ENCODE measurements around the gene TAF10.

TAF10 gene

DNA sequence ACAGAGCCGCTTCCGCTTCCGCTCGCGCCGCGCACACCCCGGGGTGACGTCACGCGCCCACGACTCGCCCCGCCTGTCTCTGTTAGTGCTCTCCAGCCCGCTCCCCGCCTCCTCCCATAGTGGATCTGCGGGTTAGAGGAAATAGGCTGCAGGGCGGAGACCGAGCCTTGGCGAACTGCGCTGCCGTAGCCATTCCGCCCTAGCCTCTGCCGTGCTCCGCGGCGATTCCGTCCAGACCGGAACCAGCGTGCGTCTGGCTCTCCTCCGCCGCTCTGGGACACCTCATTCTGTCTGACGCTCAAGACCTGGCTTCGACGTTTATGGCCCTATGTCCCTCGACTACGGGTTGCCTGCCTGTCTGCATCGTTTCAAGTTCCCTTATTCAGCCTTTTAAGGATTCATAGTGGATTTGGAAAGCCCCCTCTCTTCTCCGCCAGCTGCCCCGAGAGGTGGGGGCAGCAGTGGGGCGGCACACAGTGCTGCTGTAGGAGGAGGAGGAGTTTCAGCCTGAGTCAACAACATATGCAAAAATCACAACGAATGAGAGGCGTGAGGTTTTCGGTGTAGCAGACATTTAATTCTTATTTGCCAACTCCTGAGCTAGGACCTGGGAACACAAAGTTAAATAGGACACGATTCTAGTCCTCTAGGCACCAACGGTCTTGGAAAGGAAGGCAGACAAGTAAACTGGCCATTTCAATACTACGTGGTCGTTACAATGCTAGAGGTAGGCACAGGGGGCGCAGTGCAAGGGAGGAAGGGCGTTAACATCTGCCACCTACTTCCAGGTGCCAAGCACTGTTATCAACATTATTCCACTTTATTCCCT, at the start of gene TAF10:
Gene TAF10 (minus strand): TSS at position 4 of the 829 bp plus-strand sequence. CDS start 27 bp downstream, outside the sequence.
- peak; percentile 97 for DNase-seq

DNA sequence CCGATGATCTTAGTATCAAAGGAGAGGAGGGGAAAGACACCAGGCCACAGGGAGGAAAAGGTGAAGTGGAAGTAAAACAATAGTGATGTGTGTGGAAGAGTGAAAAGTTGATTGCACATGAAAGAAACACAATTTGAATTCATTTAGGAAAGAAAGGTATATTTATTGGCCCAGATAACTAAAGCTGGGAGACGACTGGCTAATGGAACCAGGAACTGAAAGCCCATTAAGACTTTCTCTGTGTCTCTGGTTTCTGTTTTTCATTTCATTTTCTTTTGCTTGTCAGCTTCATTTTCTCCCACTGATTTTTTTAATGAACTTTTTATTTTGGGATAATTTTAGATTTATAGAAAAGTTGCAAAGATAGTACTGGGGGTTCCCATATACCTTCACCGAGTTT, 48.7 kb upstream of the TAF10 start:
- DNase-seq = no peak

DNA sequence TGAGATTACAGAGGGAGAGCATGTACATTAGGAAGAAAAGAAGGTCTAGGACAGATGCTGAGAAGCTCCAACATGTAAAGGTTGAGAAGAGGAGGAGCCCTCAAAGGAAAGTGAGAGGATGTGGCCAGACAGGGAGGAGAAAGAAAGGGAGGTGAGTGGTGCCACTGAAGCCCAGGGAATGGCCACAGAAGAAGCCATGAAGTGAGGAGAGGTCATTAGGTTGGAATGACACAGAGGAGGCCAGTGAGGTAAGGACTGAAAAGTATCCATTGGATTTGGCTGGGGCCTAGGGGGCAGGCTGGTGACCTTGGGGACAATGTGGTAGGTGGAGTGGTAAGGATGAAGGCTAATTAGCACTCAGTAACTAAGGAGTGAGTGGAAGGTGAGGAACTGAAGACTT, 46.6 kb upstream of the TAF10 start:
- DNase-seq = no peak

DNA sequence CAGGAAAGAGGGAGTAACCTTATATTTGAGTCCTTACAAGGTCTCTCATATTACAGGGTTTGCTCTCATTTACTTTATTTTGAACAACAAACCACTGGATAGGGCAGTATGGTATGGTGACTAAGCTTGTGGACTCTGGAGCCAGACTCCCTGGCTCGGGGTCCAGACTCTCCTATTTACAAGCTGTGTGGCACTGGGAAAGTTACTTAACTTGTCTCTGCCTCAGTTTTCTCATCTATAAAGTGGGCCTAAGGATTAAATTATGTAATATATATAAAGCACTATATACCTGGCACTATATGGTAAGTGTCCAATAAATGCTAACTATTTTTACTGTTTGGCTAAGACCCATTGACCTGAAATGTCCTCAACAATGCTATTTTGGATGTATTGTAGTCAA, 45.3 kb upstream of the TAF10 start:
- DNase-seq = no peak

DNA sequence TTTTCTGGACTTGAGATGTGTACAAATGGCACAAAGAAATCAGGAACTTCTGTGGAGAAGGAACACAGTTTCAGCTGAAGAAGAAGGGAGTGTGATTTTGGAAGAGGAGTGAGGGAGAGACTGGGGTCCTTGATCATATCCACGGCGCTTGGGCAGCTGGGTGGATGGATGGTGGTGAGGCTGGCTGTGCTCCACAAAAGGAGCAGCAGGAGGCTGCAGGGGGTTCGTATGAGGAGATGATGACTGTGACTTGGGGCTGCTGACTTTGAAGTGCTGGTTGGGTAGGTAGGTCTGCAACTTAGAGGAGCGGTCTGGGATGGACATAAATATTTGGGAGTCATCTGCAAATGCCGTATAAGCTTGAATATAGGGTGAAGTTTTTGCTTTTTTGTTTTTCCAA, 44.9 kb upstream of the TAF10 start:
- no peak for DNase-seq

DNA sequence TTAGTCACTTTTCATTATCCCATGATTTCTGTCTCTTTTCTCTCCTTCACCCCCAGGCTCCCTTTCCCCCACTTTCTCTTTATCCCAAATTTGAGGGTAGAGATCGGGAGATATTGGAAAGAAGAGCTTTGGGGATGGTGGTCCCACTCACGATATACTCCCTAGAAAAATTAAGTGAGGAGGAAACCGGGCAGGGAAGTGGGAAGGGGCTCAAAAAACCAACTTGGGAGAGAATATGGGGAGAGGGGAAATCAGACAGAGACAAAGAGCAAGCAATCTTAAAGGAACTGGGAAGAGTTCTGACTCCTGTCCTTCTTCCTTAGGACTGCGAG, 44.5 kb upstream of the TAF10 start:
- DNase-seq = no peak

DNA sequence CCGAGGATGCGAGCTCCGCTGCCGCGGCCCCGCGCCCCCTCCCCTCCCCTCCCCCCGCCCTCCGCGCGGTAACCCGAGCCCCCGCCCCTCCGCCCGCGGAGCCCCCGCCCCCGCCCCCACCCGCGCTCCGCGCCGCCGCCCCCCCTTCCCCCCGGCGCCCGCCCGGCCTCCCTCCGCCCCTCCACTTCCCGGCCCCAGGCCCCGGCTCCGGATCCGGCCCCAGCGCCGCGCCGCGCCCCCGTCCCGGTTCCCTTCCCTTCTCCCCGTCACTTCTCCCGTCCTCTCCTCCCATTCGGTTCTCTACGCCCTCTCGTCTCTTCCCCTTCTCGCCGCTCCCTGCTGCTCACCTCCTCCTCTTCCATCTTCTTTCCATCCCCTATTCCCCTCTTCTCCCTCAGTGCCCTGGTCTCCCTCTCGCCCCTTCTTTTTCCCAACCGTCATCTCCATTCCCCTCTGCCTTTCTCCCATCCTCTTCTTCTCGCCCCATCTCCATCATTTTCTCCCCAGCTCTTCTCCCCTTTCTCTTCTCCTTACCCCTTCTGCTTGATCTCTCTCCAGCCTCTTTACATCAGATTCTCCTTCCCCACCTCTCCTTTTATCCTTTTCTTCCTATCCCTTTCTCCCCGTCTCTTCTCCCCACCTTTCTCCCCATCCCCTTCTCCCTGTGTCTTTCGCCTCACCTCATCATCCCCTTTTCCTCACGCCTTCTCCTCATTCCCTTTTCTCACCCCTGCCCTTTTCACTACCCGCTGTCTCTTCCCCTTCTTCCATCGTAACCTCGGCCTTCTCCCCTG, 44.0 kb upstream of the TAF10 start, which contains the start of gene DCHS1:
Gene DCHS1 (minus strand): TSS at position 20 of the 794 bp plus-strand sequence. CDS start 14,196 bp downstream, outside the sequence.
- no peak for DNase-seq

DNA sequence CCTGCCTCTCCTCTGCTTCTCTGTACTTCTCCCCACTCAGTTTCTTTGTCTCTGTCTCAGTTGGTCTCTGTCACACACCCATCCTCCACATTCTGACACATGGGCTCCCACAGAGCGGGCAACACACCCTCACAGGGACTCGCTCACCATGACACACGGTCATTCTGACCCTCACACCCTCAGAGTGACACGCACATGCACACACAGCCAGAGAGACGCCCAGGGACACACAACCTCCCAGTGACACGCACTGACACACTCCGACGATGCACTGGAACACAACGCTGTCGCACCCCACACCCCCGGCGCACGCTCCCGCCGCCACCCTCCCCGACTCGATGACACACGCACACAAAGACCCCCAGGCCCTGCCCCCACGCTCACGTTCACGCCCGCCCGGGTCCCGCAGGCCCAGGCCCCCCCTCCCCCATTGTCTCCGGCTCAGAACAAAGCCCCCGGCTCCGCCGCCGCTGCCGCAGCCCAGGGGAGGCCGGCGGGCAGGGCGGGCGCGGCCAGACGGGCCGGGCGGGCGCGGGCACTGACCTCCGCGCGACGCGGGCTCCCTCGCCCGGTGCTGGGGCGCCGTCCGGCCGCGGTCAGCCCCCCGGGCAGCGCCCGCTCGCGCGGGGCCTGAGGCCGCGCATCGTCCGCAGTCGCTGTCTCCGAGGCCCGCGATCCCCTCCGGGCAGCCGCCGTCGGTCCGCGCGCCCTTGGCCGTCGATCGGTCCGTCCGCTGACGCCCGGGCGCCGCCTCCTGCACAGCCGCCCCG, 43.2 kb upstream of the TAF10 start:
- DNase-seq = peak; percentile 38

DNA sequence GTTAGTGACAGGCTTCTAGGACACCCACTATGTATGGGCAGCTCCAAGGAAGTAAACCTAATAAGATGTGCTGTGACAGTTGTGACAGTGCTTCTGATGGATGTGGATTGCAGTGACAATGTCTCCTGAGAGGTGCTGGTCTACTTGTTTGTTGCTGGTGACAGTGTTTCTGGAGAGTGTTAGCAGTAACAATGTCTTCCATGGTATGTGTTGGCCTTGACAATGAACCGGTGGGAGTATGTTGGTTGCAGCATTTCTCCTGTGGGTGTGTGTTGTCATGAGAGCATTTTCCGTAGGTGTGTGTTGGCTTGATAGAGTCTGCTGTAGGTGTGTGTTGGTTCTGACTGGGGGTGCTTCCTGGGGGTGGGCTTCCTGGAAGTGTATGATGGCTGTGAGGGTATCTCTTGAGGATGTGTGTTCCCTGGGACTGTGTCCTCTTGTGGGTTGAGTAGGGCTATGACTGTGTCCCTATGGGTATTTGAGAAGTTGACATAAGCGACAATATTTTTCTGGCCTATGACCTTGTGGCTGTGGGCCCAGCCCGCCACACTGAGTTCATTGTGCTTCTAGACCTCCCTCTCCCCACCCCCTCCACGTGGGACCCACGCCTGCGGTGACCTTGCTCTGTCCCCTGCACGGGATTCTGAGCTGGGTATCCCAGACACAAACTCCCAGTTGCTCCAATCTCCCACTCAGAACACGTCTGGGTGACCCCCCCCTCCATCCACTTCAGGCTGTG, 42.4 kb upstream of the TAF10 start:
- DNase-seq = no peak

DNA sequence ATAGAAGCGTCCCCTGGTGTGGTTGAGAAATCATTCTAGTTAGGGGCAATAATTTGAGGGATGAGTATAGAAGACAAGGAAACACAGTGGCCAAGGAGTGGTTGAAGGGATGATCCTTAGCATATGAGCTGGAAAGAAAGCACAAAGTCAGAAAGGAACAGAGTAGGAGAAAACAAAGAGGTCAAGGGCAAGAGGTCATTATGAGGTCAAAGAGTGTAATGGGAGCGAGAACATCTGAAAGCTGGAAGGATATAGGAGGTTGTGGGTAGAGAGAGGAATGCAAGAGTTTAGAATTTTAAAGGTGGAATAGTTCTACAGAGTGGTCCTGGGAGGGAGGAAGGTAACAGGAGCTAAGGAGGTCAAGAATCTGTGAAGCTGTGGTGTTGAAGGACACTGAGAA, 41.6 kb upstream of the TAF10 start:
- no peak for DNase-seq

DNA sequence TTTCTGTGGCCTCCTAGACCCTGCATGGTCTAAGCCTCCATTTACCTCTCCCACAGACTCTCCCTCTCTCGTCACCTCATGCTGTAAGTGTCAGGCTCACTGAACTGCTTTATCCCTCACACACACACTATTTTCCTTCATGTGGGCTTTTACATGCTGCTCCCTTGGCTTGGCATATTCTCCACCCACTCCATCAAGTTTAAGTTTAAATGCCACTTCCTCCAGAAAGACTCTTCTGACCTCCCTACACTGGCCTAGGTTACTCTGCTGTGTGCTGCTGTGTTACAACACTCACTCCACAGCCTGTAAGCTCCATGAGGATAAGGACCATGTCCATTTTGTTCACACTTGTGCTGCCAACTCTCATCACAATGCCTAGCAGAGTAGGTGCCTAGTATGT, 41.1 kb upstream of the TAF10 start:
- no peak for DNase-seq

DNA sequence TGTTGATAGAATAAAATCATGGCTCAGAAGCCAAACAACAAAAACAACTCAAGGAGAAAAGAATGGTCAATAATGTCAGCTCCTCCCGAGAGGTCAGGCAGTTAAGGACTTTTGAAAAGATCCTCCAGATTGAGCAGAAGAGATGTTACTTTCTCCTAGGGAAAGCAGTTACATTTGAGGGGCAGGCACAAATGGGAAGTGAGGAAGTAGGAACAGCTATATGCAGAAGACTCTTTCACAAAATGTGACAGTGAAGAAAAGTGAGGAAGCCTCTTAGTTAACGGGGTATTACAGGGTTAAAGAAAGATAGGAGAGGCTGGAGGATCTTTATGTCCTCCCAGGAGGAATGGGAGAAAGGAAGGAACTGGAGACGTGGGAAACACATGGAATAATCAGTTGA, 40.2 kb upstream of the TAF10 start:
- no peak for DNase-seq

DNA sequence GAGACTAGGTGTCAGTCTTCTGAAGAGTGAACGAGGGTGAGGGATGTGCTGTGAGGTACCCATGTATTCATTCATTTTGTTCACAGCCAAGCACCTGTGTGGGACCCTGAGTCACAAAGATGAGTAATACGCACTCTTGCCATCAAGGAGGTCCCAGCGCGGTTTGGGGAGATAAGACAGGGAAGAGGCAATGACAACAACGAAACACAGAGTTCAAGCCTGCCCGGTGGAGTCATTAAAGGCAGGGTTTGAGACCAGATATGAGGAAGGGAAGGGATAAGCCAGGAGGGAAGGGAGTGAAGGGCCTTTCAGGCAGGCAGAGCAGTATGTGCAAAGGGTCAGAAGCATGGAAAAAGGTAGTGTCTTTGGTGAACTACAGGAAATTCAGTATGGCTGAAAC, 39.0 kb upstream of the TAF10 start:
- DNase-seq = no peak

DNA sequence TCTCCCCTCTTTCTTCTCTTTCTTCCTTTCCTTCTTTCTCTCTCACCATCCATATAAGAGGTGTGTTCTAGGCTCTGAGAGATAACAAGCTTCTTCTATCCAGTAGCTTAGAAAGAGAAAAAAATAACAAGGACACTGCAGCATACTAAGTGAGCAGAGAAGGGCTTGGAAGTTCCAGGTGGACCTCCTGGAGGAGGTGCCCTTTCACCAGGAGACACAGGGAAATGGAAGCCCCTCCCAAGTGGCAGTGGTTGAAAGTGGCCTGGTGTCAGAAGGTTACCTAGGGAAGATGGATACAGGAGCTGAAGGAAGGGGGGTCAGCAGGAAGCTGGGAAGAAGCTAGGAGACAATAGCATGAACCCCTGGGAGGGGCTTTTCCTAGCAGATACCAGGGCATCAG, 38.1 kb upstream of the TAF10 start:
- DNase-seq = no peak

DNA sequence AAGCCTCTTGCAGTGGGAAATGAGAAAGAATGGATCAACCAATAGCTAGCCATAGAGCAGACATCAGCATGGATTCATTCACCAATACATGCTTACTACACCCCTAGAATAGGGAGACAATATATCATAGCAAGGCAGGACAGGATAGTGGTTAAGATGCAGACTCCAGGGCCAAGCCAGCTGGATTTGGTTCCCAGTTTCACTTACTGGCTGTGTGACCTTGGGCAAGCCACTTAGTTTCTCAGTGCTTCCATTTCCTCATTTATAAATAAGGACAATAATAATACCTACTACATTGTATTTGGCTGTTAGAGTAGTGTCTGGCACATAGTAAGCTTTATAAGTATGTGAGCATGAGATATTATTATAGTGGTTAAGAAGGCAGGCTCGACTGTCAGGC, 36.5 kb upstream of the TAF10 start:
- no peak for DNase-seq

DNA sequence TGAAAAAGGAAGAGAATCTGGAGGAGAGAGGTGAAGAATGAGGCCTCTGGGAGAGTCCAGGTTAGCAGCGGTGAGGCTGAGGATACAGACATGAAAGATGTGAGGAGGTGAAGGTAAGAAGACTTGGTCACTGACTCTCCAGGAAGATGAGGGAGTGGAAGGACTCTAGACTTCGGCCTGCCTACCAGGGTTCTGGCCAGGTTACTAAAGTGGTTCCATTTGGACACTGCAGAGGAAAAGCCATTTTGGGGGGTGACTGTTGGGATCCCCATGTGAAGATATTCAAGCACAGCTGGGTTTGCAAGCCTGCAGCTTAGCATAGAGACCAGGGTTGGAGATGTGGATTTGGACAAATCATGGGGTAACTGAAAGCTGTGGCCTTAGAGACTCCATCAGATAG, 35.8 kb upstream of the TAF10 start:
- no peak for DNase-seq

DNA sequence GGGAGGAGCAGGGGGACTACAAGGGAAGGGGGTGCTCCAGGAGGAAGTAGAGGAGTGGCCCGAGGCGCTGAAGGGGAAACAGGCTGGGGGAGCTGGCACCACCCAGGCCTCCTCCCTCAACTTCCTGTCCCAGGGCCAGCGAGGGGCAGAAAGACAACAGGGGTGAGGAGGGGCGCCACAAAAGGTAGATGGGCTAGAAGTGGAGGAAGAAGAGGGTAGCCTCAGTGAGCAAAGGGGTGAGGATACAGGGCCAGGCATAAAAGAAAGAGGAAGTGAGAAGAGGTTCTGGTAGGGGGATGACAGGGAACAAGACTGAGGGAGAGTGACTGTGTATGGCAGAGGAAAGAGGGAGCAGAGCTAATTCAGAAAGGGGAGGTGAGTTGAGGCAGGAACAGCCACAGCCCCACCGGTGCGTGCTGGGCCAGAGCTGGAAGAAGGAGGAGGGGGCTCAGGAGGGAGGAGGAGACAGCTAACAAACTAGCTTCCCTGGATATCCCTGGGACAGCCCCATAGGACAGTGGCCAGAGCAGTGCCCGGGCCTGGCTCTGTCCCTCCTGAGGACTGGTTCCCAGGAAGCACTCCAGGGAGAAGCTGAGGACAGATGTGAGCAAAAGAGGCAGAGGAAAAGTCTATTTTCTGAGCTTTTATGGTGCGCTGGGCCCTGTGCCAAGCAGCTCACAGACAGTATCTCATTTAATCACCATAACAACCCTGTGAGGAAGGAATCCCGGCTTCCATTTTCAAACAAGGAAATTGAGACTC, 35.1 kb upstream of the TAF10 start:
- DNase-seq = peak; percentile 39

DNA sequence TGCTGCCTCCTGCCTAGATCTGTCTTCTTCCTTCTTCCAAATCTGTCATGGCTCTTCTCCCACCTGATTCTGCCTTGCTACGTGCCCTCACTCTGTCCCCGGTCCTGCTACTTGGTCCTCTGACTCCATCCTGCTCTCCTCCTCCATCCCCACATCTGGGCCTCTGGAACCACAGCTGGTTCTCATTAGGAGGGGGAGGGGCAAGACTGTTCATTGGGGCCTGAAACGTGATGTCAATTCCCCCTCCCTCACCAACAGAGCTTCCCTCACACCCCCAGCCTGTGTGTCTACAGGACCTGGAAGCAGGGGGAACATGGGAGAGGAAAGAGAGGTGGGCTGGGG, 34.5 kb upstream of the TAF10 start:
- no peak for DNase-seq

DNA sequence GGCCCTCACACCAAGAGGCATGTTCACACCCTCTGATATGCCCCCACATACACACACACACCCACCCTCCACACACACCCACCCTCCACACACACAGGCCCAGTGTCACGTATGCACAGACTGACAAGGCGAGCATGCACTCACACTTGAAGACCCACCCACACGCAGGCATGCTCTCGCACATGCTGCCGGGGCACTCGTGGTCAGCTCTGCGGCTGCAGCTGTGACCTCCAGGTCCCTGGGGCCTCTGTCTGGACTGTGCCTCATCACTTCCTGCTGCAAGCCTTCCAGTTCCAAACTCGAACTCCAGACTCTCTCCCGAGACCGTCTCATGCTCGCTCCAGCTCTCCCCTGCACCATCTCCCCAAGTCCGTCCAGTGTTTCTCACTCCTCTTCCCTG, 34.1 kb upstream of the TAF10 start:
- DNase-seq = no peak

DNA sequence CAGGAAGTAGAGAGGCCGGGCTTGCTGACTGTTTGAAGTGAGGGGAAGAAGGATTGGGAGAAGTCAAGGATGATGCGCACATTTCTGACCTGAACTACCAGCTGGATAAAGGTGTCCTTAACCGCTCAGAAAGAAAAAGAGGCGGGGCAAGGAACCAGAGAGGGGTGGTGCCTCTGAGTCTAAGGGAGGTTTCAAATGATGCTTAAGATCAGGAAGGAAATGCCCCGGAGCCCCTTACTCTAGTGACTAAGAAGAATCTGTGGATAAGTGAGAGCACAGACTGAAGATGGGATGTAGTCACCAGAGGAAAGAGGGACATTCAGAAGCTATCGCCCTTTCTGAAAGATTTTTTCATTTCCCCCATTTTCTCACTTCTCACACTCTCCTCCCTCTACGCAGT, 30.9 kb upstream of the TAF10 start:
- DNase-seq = no peak

DNA sequence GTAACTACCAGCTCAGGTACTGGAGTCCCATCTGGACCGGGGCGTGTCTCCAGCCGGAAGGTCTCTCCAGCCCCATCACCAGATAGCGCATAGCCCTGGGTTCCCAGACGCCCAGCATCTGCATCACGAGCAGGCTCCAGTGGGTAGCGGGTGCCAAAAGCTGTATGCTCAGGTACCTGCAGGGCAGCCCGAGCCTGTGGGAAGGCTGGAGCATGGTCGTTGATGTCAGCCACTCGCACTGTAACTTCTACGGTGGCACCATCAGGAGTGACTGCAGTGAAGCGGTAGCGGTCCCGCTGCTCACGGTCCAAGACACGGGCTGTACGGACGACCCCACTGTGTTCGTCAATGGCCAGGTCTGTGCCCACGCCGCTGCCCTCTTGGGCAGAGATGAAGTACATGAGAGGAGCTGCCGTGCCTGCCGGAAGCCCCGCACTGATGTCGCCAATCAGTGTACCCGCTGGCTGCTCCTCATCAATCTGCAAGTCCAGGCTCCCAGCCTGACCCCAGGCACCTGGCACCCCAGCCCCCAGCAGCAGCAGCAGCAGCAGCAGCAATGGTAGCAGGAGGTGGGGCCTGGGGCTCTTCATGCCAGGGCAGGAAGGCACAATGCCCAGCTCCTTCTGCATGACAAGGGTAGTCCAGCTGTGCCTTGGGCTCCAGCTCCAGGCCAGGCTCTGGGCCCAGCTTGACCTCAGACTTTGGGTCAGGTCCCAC, 29.1 kb upstream of the TAF10 start:
- no peak for DNase-seq
